Measurements from ENCODE around the gene MAP7D1.
"Not testable (repeated sequence)": the region's sequence is repeated elsewhere in the genome, so short reads cannot be mapped to it uniquely, and the experiment has no call there.

Gene MAP7D1

GRCh38 chr1:36151845-36152203 lies 4.1 kb upstream of the MAP7D1 start:
- no peak for DNase-seq (ENCODE audit: low read depth)

- DNase-seq (ENCODE audit: low read depth) = no peak
These were observed 2.5 kb upstream of the MAP7D1 start for GRCh38 chr1:36153476-36153875.

GRCh38 chr1:36154335-36154734 lies 1.6 kb upstream of the MAP7D1 start:
- DNase-seq (ENCODE audit: low read depth) = no peak

- DNase-seq (ENCODE audit: low read depth) = no peak
These were observed 1.1 kb upstream of the MAP7D1 start for GRCh38 chr1:36154765-36155407.

- peak; percentile 50 for DNase-seq (ENCODE audit: low read depth)
These were observed 562 bp downstream of the MAP7D1 start for GRCh38 chr1:36156329-36157114.

- no peak for DNase-seq (ENCODE audit: low read depth)
These were observed 1.3 kb downstream of the MAP7D1 start for GRCh38 chr1:36157115-36157903.

GRCh38 chr1:36157973-36158826 lies 2.2 kb downstream of the MAP7D1 start:
- no peak for DNase-seq (ENCODE audit: low read depth)

- not testable (repeated sequence) for DNase-seq (ENCODE audit: low read depth)
These were observed 2.9 kb downstream of the MAP7D1 start for GRCh38 chr1:36158827-36159252.

- no peak for DNase-seq (ENCODE audit: low read depth)
These were observed 3.8 kb downstream of the MAP7D1 start for GRCh38 chr1:36159614-36160387.

GRCh38 chr1:36160388-36160948 lies 4.5 kb downstream of the MAP7D1 start:
- no peak for DNase-seq (ENCODE audit: low read depth)

- DNase-seq (ENCODE audit: low read depth) = peak; percentile 61
These were observed 5.1 kb downstream of the MAP7D1 start for GRCh38 chr1:36160949-36161485.

GRCh38 chr1:36161641-36162531 lies 5.9 kb downstream of the MAP7D1 start:
- no peak for DNase-seq (ENCODE audit: low read depth)

- DNase-seq (ENCODE audit: low read depth) = no peak
These were observed 6.8 kb downstream of the MAP7D1 start for GRCh38 chr1:36162680-36163239.

GRCh38 chr1:36163426-36163825 lies 7.5 kb downstream of the MAP7D1 start:
- DNase-seq (ENCODE audit: low read depth) = no peak

GRCh38 chr1:36164361-36164760 lies 8.4 kb downstream of the MAP7D1 start:
- DNase-seq (ENCODE audit: low read depth) = no peak

GRCh38 chr1:36165145-36165544 lies 9.2 kb downstream of the MAP7D1 start:
- no peak for DNase-seq (ENCODE audit: low read depth)

- DNase-seq (ENCODE audit: low read depth) = no peak
These were observed 10.2 kb downstream of the MAP7D1 start for GRCh38 chr1:36166136-36166535.

- DNase-seq (ENCODE audit: low read depth) = no peak
These were observed 11.3 kb downstream of the MAP7D1 start for GRCh38 chr1:36166938-36167905.

Measured in activated T-cell treated with anti-CD3 and anti-CD28 coated beads for 24 hours (primary cell).